Measurements from ENCODE around the gene FBXW8. TPM values are rescaled to one million over a fixed set of nuclear protein-coding genes. Genes with fewer than 3 reads are reported as not detected.

The FBXW8 gene
- total RNA-seq, 1 experiment from 2014 or later = 20.6 TPM

- Histone ChIP-seq H3K9me3 (ENCODE audit: insufficient read depth, low read depth) (no peaks in the 10 kb centered on the region), H4K20me1 (ENCODE audit: insufficient read depth) (peaks cover 3% of the 10 kb centered on the region), H3K36me3 (ENCODE audit: low read depth) (0 out of 2 replicates have a peak, but pooled peaks cover 7% of the 10 kb centered on the region), H2AFZ (no peak overlapping the region), H3K27ac (no peak overlapping the region), H3K9me2 (ENCODE audit: insufficient read depth) (no peaks in the 10 kb centered on the region), H3F3A (ENCODE audit: insufficient read depth, low read depth) (no peaks in the 10 kb centered on the region), H3K79me2 (ENCODE audit: low read depth) (no peaks in the 10 kb centered on the region), H3K4me3 (no peak overlapping the region), H3K4me2 (no peak overlapping the region), H3K27me3 (ENCODE audit: insufficient read depth, low read depth) (no peaks in the 10 kb centered on the region), H3K4me1 (replicated peaks; ENCODE audit: insufficient read depth) (no peaks in the 10 kb centered on the region)
- BruUV-seq (replicated peaks) = no TSS peak
- TF ChIP-seq EZH2 (IDR thresholded peaks at IDR 0.05; ENCODE audit: low read depth) (no peak), CTCF (conservative IDR thresholded peaks at IDR 0.05) (no peak)
- CTCF ChIA-PET = no interaction called here
- POLR2A ChIA-PET (ENCODE audit: unreplicated experiment) = no interaction called here
- intact Hi-C loops (cut with micrococcal nuclease; ENCODE audit: unreplicated experiment) = no loop called here
- DNase-seq = no peak
Observed at GRCh38 chr12:116969615-116970585, 59.1 kb downstream of the FBXW8 start.

GRCh38 chr12:116971222-116971621, 60.5 kb downstream of the FBXW8 start:
- no peak overlapping the region for H3K27ac ChIP-seq
- no peak overlapping the region for H3K4me3 ChIP-seq
- no peak for DNase-seq
- no peaks in the 10 kb centered on the region for H3K4me1 ChIP-seq (replicated peaks; ENCODE audit: insufficient read depth)
- POLR2A ChIA-PET (ENCODE audit: unreplicated experiment) = no interaction called here
- intact Hi-C loops (cut with micrococcal nuclease; ENCODE audit: unreplicated experiment) = no loop called here
- H3K4me2 ChIP-seq = no peak overlapping the region
- CTCF ChIA-PET = no interaction called here
- no peaks in the 10 kb centered on the region for H3K27me3 ChIP-seq (ENCODE audit: insufficient read depth, low read depth)
- no peaks in the 10 kb centered on the region for H3K36me3 ChIP-seq (ENCODE audit: low read depth)
- peaks cover 3% of the 10 kb centered on the region for H4K20me1 ChIP-seq (ENCODE audit: insufficient read depth)
- H3K9me3 ChIP-seq (ENCODE audit: insufficient read depth, low read depth) = no peaks in the 10 kb centered on the region
- no peaks in the 10 kb centered on the region for H3F3A ChIP-seq (ENCODE audit: insufficient read depth, low read depth)
- no peaks in the 10 kb centered on the region for H3K79me2 ChIP-seq (ENCODE audit: low read depth)
- no peak overlapping the region for H2AFZ ChIP-seq
- TF ChIP-seq CTCF (conservative IDR thresholded peaks at IDR 0.05) = no peak
- TF ChIP-seq EZH2 (IDR thresholded peaks at IDR 0.05; ENCODE audit: low read depth) = no peak
- BruUV-seq (replicated peaks) = no TSS peak
- H3K9me2 ChIP-seq (ENCODE audit: insufficient read depth) = no peaks in the 10 kb centered on the region

- Histone ChIP-seq H3K9me2 (ENCODE audit: insufficient read depth) (no peaks in the 10 kb centered on the region), H2AFZ (no peak overlapping the region), H4K20me1 (ENCODE audit: insufficient read depth) (no peaks in the 10 kb centered on the region; the same call in 1 of the 2 replicates), H3K79me2 (ENCODE audit: low read depth) (no peaks in the 10 kb centered on the region), H3K27me3 (ENCODE audit: insufficient read depth, low read depth) (no peaks in the 10 kb centered on the region), H3K27ac (no peak overlapping the region), H3K4me1 (replicated peaks; ENCODE audit: insufficient read depth) (no peaks in the 10 kb centered on the region), H3K4me3 (no peak overlapping the region), H3K4me2 (no peak overlapping the region), H3K36me3 (ENCODE audit: low read depth) (no peaks in the 10 kb centered on the region), H3K9me3 (ENCODE audit: insufficient read depth, low read depth) (no peaks in the 10 kb centered on the region), H3F3A (ENCODE audit: insufficient read depth, low read depth) (no peaks in the 10 kb centered on the region)
- DNase-seq = no peak
- BruUV-seq (replicated peaks) = no TSS peak
- intact Hi-C loops (cut with micrococcal nuclease; ENCODE audit: unreplicated experiment) = no loop called here
- POLR2A ChIA-PET (ENCODE audit: unreplicated experiment) = no interaction called here
- TF ChIP-seq CTCF (conservative IDR thresholded peaks at IDR 0.05) = no peak
- CTCF ChIA-PET = no interaction called here
Observed at GRCh38 chr12:116975779-116976393, 65.1 kb downstream of the FBXW8 start.

Measured in PC-9 (cell line).